ENCODE data around the gene DECR2.
A peak's percentile ranks its signal among the peaks of the same experiment; 100 is the strongest.
"Not testable (repeated sequence)": the region's sequence is repeated elsewhere in the genome, so short reads cannot be mapped to it uniquely, and the experiment has no call there.

Gene DECR2

DNA sequence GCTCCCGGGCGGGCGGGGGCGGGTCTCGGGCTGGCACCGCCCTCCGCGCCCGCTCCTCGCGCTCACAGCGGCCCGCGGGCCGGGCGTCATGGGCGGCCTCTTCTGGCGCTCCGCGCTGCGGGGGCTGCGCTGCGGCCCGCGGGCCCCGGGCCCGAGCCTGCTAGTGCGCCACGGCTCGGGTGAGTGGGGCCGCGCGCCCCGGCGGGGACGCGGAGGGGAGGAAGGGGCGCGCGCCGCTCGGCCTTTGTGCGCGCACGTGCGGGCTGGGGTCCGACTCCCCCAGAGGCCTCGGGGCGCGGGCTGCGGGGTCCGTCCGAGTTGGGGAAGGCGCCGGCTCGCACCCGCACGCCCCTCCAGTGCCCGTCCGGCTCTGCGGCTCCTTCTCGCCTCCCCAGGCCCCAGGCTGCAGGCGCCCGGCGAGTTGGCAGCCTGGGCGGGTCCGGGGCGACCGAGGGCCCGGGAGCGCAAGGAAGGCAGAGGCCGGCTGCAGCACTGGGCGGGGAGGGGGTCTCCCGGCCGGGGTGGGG, 4.5 kb upstream of the DECR2 start, which contains the start of gene NME4:
Gene NME4, plus strand, starts transcription at position 65 of the 527 bp plus-strand sequence. Its CDS starts 24 bp downstream, at position 89.
- peak; percentile 24; the same call in 1 of the 2 replicates for TF ChIP-seq POLR2A (IDR thresholded peaks at IDR 0.05; ENCODE audit: low read depth, low read length)
- FAIRE-seq (no peak), DNase-seq (ENCODE audit: insufficient read length, low spot score) (peak; percentile 59)

DNA sequence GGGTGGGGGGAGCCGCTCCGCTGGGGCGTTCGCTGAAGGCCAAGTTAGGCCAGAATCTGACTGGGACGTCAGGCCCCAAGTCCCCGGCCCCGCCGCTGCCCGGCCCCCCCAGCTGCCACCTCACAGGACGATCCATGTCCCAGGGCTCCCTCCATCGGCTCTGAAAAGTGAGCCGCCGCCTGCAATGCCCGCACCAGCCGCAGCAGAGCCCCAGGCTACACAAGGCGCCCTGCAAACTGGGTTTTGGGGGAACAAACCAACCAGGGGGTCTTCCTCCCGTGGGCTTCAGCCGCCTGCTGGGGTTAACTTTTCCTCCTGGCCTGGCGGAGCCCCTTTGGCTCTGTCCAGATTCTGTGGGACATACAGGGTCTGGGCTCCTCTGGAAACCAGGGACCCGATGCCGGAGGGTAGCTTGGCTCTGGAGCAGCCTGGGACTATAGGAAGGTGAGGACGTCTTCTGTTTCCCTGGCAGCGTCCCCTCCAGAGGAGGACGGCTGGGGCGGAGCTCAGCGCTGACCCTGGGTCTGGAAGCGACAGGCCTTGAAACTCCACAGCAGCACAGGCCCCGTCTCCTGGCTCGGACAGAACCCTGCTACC, 3.9 kb upstream of the DECR2 start:
- DNase-seq (ENCODE audit: insufficient read length, low spot score) = no peak

DNA sequence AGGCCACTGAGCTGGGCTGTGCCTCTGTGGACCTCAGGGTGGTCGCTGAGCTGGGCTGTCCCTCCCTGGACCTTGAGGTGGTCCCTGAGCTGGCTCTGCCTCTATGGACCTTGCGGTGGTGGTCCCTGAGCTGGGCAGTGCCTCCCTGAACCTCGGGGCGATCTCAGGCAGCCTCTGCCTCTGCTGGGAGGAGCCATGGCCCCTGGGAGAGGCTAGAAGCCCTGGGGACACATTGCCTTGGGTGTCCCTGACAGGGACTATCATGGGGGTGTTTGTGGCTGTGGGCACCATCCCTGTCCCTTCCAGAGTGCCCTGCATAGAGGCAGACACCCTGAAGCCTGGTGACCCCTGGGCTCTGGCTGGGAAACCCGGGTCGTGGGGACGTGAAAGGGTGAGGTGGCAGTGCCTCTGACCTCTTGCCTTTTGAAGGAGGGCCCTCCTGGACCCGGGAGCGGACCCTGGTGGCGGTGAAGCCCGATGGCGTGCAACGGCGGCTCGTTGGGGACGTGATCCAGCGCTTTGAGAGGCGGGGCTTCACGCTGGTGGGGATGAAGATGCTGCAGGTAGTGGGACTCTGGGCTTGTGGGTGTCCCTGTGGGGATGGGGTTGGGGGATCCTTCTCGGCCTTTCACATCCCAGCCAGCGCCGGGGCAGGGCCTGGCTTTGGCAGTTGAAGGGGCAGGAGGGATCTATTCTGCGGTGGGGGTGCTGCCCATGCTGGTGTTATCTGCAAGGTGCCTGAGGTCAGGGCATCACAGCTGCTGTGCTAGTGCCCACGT, 2.9 kb upstream of the DECR2 start:
- DNase-seq (ENCODE audit: insufficient read length, low spot score) (no peak), FAIRE-seq (no peak)
- no peak for TF ChIP-seq POLR2A (IDR thresholded peaks at IDR 0.05; ENCODE audit: low read depth, low read length)

More for the DNA sequence above, 3.9 kb upstream of the DECR2 start:
- no peak for FAIRE-seq
- TF ChIP-seq POLR2A (IDR thresholded peaks at IDR 0.05; ENCODE audit: low read depth, low read length) = no peak

DNA sequence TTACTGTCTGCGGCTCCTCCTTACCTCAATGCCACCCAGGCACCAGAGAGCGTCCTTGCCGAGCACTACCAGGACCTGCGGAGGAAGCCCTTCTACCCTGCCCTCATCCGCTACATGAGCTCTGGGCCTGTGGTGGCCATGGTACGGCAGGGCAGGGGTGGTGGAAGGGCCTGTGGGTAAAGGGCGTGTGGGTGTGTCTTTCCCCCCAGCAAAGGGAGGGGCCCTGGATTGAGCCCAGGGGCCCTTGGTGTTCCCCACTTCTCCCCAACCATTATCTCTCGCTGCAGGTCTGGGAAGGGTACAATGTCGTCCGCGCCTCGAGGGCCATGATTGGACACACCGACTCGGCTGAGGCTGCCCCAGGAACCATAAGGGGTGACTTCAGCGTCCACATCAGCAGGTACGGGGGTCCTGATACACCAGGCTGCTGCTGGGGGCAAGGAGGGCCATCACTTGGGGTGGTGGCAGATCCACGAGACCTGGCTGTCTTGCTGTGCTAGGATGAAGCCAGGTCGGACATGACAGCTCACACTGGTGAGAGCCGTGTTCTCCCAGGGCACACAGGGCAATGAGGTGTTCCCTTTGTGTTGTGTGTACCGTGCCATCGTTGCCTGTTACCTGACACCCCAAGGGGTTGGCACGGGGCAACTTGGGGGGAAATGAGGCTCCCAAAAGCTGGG, 2.2 kb upstream of the DECR2 start:
- no peak for TF ChIP-seq POLR2A (IDR thresholded peaks at IDR 0.05; ENCODE audit: low read depth, low read length)
- DNase-seq (ENCODE audit: insufficient read length, low spot score) (no peak), FAIRE-seq (no peak)

DNA sequence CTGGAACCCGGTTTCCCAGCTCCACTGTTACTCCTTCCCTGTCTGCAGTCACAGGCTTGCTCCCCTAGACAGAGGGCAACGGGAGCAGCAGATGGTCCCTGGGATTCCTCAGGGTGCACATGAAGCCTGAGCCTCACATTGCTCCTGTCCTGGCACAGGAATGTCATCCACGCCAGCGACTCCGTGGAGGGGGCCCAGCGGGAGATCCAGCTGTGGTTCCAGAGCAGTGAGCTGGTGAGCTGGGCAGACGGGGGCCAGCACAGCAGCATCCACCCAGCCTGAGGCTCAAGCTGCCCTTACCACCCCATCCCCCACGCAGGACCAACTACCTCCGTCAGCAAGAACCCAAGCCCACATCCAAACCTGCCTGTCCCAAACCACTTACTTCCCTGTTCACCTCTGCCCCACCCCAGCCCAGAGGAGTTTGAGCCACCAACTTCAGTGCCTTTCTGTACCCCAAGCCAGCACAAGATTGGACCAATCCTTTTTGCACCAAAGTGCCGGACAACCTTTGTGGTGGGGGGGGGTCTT, 1.6 kb upstream of the DECR2 start:
- DNase-seq (ENCODE audit: insufficient read length, low spot score) (no peak), FAIRE-seq (no peak)
- no peak for TF ChIP-seq POLR2A (IDR thresholded peaks at IDR 0.05; ENCODE audit: low read depth, low read length)

- DNase-seq (ENCODE audit: insufficient read length, low spot score) = no peak
- TF ChIP-seq POLR2A (IDR thresholded peaks at IDR 0.05; ENCODE audit: low read depth, low read length) = no peak
- no peak for FAIRE-seq
These were observed 3.3 kb downstream of the DECR2 start for GRCh38 chr16:404971-405486.

DNA sequence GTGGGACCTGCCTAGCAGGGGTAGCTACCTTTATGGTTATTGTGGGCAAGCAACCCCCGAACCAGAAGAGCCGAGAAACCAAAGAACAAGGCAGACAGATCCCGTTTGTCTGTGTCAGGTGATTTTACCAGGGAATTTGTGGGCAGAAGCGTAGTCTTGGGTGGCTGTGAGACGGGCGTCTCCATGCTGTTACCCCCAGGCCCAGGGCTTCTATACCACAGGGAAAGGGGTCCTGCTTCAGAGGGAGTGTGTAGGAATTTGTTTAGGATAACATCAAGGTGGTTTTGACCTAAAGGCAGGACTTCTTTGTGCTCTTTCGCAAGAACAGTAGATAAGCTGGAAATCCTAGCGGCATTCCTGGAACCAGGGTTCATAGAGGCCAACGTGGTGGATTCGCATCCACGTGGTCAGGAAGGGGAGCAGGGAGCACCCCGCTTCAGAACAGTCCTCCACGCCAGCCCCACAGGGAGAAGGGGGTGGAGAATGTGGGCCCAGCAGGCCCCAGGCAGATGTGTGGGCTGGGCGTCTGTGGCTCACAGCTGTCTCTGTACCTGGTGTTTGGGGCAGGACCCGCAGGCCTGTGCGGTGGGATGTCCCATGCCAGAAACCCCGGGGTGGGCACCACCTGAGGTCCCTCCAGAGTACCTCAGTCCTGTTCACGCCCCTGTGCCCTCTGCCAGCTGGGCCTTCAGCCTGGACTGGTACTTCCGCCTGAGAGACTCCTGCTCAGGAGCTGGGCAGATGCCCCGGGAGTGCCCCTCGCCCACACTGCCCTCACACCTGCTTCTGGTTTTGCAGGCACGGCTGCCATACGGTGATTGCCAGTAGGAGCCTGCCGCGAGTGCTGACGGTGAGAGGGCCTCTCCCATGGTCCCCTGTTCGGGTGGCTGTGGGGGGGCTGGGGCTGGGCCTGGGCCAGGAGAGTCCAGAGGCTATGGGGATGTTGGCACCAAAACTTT, 4.1 kb downstream of the DECR2 start:
- TF ChIP-seq POLR2A (IDR thresholded peaks at IDR 0.05; ENCODE audit: low read depth, low read length) = no peak

DNA sequence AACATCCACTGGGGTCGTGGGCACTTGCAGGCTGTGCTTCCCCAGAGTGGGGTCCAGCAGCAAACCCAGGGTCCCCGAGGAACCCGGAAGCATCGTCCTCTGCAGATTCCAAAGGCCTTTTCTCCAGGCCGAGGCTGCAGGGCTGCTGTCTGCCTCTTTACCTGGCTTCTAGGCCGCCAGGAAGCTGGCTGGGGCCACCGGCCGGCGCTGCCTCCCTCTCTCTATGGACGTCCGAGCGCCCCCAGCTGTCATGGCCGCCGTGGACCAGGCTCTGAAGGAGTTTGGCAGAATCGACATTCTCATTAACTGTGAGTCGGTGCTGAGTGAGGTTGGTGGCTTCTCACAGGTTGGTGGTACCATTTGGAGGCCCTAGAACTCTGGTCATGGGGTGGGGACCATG, 5.6 kb downstream of the DECR2 start:
- FAIRE-seq (no peak), DNase-seq (ENCODE audit: insufficient read length, low spot score) (no peak)
- no peak for TF ChIP-seq POLR2A (IDR thresholded peaks at IDR 0.05; ENCODE audit: low read depth, low read length)

More for the DNA sequence above, 4.1 kb downstream of the DECR2 start:
- DNase-seq (ENCODE audit: insufficient read length, low spot score) (no peak), FAIRE-seq (no peak)

- TF ChIP-seq POLR2A (IDR thresholded peaks at IDR 0.05; ENCODE audit: low read depth, low read length) = no peak
- DNase-seq (ENCODE audit: insufficient read length, low spot score) (no peak), FAIRE-seq (no peak)
These were observed 9.0 kb downstream of the DECR2 start for GRCh38 chr16:410516-411178.

- DNase-seq (ENCODE audit: insufficient read length, low spot score) (no peak), FAIRE-seq (no peak)
- TF ChIP-seq POLR2A (IDR thresholded peaks at IDR 0.05; ENCODE audit: low read depth, low read length) = no peak
These were observed 10.0 kb downstream of the DECR2 start for GRCh38 chr16:411576-412265.

DNA sequence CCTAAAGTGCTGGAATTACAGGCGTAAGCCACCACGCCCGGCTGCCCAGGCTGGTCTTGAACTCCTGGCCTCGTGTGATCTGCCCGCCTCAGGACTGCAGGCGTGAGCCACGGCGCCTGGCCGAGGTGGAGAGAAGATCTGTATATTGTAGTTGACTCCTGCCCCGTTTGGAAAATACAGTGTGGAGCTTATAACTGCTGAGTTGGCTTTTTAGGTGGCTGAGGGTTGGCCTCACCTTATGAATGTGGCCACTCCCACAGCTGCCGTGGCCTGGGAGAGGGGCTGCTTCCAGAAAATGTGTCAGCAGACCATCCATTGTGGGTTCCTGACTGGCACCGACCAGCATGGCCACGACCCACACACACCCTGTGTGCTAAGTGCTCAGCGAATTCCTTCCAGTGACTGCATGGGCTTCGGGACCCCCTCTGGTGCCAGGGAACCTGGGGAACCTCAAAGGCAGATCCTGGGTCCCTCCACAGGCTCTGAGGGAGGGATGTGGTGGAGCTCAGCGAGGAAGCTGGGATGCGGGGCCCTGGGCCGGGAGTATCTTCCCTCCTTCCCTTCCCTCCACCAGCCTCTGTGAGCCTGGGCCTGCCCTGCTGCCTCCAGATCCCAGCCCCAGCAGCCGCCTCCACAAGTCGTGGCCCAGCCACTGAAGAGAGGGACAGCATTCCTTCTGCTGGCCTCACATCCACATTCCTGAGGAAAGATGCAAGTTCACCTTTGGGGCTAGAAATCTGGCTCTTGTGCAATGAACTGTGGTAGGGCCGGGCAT, 12.9 kb downstream of the DECR2 start:
- DNase-seq (ENCODE audit: insufficient read length, low spot score) (no peak), FAIRE-seq (no peak)
- no peak for TF ChIP-seq POLR2A (IDR thresholded peaks at IDR 0.05; ENCODE audit: low read depth, low read length)

DNA sequence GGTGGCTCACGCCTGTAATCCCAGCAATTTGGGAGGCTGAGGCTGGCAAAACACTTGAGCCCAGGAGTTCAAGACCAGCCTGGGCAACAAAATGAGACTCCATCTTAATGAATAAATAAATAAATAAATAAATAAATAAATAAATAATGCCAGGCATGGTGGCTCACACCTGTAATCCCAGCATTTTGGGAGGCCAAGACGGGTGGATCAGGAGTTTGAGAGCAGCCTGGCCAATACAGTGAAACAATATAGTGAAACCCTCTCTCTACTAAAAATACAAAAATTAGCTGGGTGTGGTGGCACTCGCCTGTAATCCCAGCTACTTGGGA, 13.4 kb downstream of the DECR2 start:
- DNase-seq (ENCODE audit: insufficient read length, low spot score); FAIRE-seq: not testable (repeated sequence)

DNA sequence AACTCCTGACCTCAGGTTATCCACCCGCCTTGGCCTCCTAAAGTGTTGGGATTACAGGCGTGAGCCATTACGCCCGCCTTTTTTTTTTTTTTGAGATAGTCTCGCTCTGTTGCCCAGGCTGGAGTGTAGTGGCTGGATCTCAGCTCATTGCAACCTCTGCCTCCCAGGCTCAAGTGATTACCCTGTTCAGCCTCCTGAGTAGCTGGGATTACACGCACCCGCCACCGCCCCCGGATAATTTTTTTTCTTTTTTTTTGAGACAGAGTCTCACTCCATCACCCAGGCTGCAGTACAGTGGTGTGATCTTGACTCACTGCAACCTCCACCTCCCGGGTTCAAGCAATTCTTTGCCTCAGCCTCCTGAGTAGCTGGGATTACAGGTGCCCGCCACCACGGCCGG, 20.5 kb downstream of the DECR2 start:
- FAIRE-seq; DNase-seq (ENCODE audit: insufficient read length, low spot score): not testable (repeated sequence)
